Endothelial cell (in vitro differentiated cells): Measurements from ENCODE around the gene OTULIN. TPM values are rescaled to one million over a fixed set of nuclear protein-coding genes. Genes with fewer than 3 reads are reported as not detected.
A peak's percentile ranks its signal among the peaks of the same experiment; 100 is the strongest.

Source experiments
- DNase-seq: peaks from one replicate; pipeline ENCODE4 v3.0.0; 2021; ENCODE audit warnings: low spot score
- H3K27ac Mint-ChIP-seq: one replicate; pipeline ENCODE4 v1.8.0; 2021; ENCODE audit warnings: mixed read lengths, inconsistent platforms; ENCODE audit not compliant: unreplicated experiment
- H3K27me3 Mint-ChIP-seq: one replicate; pipeline ENCODE4 v1.8.0; 2021; ENCODE audit warnings: mild to moderate bottlenecking, moderate library complexity, mixed read lengths, inconsistent platforms; ENCODE audit not compliant: unreplicated experiment
- H3K36me3 Mint-ChIP-seq: one replicate; pipeline ENCODE4 v1.8.0; 2021; ENCODE audit warnings: mild to moderate bottlenecking, low read depth, mixed read lengths, inconsistent platforms; ENCODE audit not compliant: unreplicated experiment
- H3K4me1 Mint-ChIP-seq: one replicate; pipeline ENCODE4 v1.8.0; 2021; ENCODE audit warnings: mild to moderate bottlenecking, mixed read lengths, inconsistent platforms; ENCODE audit not compliant: unreplicated experiment
- H3K4me3 Mint-ChIP-seq: one replicate; pipeline ENCODE4 v1.8.0; 2021; ENCODE audit warnings: mild to moderate bottlenecking, mixed read lengths, inconsistent platforms; ENCODE audit not compliant: unreplicated experiment
- H3K9me3 Mint-ChIP-seq: one replicate; pipeline ENCODE4 v1.8.0; 2021; ENCODE audit warnings: mixed read lengths, inconsistent platforms; ENCODE audit not compliant: unreplicated experiment
- total RNA-seq: library from RNA; stranded (reverse); fragmentation: NEBNext Ultra II Directional; extraction: Animal tissue kit (Norgen Biotek cat#: 25700); gene quantifications from one replicate; pipeline ENCODE4 v1.2.1, GENCODE V29; 2021; ENCODE audit not compliant: unreplicated experiment
- TF ChIP-seq, protein P1 (sequence below): fragments of 200-600 bp; sonication (generic); IDR thresholded peaks from one replicate; pipeline ENCODE4 v1.5.0; 2021; ENCODE audit warnings: antibody characterized with exemption; ENCODE audit not compliant: unreplicated experiment

Gene OTULIN
- total RNA-seq, 1 donor from 2014 or later, result 39.7 TPM

DNA sequence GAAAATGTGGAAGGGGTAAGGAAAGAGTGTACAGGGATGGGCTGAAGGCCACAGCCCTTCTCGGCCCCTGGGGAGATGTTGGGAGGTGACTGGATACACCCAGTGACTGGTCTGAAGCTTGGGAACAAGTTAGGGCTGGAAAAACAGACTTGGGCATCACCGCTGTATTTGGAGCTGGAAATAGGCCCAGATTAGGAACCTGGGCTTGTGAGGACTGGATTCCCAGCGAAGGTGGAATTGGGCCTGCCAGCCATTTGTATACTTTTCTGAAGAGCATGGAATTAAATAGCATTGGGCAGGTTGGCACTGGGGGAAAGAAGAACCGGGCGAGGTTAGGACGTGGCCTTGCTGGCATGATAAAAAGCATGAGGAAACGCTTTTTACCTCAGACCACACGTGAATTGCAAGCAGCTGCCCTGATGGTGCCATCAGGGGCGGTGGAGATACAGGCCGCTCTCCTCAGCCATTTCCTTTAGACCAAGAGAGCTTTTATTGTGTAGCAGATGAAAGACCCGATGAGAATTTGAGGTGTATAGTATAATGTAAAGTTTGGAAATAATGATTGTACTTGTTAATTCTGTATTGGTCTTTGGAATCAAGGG, 37.8 kb downstream of the OTULIN start:
- Mint-ChIP-seq H3K4me1 (no peaks in the 10 kb centered on the region), H3K27me3 (peaks cover 7% of the 10 kb centered on the region), H3K9me3 (no peaks in the 10 kb centered on the region), H3K4me3 (no peak overlapping the region), H3K27ac (peak overlapping the region; percentile 31), H3K36me3 (peaks cover 38% of the 10 kb centered on the region)
- TF ChIP-seq, protein P1, sequence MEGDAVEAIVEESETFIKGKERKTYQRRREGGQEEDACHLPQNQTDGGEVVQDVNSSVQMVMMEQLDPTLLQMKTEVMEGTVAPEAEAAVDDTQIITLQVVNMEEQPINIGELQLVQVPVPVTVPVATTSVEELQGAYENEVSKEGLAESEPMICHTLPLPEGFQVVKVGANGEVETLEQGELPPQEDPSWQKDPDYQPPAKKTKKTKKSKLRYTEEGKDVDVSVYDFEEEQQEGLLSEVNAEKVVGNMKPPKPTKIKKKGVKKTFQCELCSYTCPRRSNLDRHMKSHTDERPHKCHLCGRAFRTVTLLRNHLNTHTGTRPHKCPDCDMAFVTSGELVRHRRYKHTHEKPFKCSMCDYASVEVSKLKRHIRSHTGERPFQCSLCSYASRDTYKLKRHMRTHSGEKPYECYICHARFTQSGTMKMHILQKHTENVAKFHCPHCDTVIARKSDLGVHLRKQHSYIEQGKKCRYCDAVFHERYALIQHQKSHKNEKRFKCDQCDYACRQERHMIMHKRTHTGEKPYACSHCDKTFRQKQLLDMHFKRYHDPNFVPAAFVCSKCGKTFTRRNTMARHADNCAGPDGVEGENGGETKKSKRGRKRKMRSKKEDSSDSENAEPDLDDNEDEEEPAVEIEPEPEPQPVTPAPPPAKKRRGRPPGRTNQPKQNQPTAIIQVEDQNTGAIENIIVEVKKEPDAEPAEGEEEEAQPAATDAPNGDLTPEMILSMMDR, result no peak
- DNase-seq, result no peak

DNA sequence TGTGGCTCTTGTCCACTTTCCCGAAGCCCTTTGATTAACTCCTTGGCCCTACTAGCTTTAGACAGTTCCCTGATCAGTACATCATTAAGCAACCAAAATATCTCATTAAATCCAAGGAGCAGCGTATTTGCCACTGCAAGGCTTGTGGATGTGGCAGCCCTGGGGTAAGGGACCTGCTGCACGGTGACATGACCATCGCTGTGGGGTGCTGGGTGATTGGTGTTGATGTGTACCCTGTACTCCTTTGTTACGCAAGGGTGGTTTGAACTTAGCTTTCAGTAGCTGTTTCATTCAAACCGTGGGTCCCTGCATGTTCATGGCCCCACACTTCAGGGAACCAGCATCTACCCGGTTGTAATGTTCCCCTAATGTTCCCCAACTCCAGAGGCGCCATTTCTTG, 41.0 kb downstream of the OTULIN start:
- Mint-ChIP-seq H3K9me3 (no peaks in the 10 kb centered on the region), H3K4me3 (no peak overlapping the region), H3K36me3 (peaks cover 35% of the 10 kb centered on the region), H3K27ac (no peak overlapping the region), H3K27me3 (peaks cover 4% of the 10 kb centered on the region), H3K4me1 (peaks cover 6% of the 10 kb centered on the region)
- no peak for DNase-seq
- TF ChIP-seq, protein P1, result no peak

DNA sequence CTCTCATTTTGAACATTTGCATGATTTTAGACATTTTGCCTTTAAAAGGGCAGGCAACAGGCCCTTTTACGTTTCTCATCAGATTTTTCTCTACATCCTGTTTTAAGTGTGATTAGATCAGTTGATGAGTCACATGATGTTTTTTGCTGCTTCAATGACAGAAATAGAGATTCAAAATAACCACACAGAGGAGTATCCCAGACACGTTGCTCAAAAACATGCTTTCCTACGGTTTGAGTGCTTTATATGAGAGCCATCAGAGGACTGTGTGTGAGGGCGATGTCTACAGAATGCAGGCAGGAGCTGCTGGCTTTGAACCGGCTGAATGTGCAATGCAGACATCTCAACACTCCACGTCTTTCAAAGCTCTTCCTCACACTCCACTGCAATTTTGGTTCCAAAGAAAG, 42.1 kb downstream of the OTULIN start:
- TF ChIP-seq, protein P1, result no peak
- Mint-ChIP-seq H3K4me3 (no peak overlapping the region), H3K4me1 (peaks cover 6% of the 10 kb centered on the region), H3K9me3 (no peaks in the 10 kb centered on the region), H3K27me3 (peaks cover 4% of the 10 kb centered on the region), H3K27ac (no peak overlapping the region), H3K36me3 (peaks cover 45% of the 10 kb centered on the region)
- no peak for DNase-seq

DNA sequence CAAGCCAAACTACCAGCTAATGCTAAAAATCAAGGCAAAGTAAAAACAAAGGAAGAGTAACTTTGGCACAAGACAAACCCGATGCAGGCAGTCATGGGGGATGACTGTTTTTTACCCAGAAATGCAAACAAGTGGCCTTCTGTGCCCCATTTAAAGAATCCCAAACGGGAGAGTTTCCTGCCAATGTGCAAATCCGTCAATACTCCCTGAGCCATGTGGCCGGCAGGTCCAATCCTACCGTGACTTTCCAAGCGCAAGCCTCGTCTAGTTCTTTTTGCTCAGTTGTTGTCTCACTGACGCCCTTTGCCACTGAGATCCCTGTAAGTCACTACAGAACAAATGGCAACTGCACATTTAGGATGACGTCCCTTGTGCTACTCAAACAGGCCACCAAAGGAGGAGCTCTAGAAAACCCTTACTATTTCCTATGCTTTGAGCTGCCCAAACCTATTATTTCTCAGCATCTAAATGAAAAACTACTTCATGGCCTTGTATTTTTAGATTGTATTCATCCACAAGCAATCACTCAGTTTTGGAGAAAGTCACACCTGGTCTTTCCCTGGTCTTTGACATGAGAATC, 43.4 kb downstream of the OTULIN start:
- Mint-ChIP-seq H3K4me3 (no peak overlapping the region), H3K9me3 (no peaks in the 10 kb centered on the region), H3K4me1 (peaks cover 6% of the 10 kb centered on the region), H3K36me3 (peaks cover 52% of the 10 kb centered on the region), H3K27me3 (peaks cover 11% of the 10 kb centered on the region), H3K27ac (no peak overlapping the region)
- DNase-seq, result no peak
- TF ChIP-seq, protein P1, result no peak

DNA sequence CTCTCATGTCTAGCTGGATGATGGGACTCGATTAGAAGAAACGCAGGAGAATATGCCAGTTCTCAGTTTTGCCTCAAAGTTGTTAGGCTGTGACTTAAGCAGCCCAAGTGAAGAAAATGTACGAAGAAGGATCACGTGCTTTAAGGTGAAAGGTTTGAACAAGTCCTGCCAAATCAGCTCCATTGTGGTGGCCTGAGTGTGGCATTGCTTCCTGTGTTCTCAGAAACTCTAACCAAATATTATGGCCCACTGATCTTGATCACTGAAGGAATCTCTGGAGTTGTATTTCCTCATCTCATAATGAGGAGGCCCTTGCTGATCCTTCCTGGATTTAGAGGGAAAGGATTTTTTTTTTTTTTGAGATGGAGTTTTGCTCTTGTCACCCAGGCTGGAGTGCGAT, 44.0 kb downstream of the OTULIN start:
- Mint-ChIP-seq H3K9me3 (no peaks in the 10 kb centered on the region), H3K4me3 (no peak overlapping the region), H3K36me3 (peaks cover 51% of the 10 kb centered on the region), H3K27ac (no peak overlapping the region), H3K4me1 (peaks cover 6% of the 10 kb centered on the region), H3K27me3 (peaks cover 9% of the 10 kb centered on the region)
- DNase-seq, result no peak
- TF ChIP-seq, protein P1, result no peak
